Stimulated activated CD4-positive, alpha-beta T cell treated with anti-CD3 and anti-CD28 coated beads, Interleukin-12 subunit alpha, Interleukin-12 subunit beta, amount 100 ng/mL, for 24 hours (primary cell): ENCODE data around the gene USP6.
"Not testable (repeated sequence)": the region's sequence is repeated elsewhere in the genome, so short reads cannot be mapped to it uniquely, and the experiment has no call there.

Source experiments
- DNase-seq, 2 experiments: peaks; one replicate each; pipeline ENCODE4 v3.0.0-alpha.2; 2020; ENCODE audit warnings: low read depth in 2 of 2

Gene USP6

DNA sequence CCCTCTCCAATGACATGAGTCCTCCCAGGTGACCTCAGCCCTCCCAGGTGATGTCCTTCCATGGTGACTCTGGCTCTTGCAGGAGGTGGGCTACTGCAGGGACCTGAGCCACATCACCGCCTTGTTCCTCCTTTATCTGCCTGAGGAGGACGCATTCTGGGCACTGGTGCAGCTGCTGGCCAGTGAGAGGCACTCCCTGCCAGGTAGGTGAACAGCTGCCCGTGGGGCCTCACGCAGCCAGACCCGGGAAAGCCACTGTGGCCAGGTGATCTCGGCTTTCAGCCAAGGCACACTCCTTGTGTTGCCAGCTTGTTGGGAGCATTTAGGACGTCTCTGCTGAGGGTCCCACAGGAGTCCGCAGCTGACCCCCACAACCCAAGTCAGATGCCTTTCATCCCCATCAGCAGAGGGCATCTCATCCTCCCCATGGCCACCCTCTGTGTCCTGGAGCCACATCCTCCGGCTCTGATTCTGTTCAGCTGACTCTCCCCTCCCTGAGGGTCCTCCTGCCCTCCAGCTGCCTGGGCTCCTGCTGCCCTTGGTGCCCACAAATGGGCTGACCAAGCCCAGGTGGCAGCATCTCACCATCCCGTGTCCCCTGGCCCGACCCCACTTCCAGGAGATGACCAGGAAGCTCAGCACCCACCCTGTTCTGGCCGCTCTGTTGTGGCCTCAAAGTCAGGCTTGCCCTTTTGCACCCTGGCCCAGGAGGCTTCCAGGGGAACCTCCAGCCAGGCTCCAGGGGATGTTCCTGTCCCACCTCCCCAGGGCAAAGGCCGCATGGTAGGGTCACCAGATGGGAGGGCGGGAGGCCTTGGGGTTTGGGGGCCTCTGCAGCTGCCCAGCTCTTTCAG is 20.1 kb downstream of the USP6 start:
- no peak for DNase-seq

DNA sequence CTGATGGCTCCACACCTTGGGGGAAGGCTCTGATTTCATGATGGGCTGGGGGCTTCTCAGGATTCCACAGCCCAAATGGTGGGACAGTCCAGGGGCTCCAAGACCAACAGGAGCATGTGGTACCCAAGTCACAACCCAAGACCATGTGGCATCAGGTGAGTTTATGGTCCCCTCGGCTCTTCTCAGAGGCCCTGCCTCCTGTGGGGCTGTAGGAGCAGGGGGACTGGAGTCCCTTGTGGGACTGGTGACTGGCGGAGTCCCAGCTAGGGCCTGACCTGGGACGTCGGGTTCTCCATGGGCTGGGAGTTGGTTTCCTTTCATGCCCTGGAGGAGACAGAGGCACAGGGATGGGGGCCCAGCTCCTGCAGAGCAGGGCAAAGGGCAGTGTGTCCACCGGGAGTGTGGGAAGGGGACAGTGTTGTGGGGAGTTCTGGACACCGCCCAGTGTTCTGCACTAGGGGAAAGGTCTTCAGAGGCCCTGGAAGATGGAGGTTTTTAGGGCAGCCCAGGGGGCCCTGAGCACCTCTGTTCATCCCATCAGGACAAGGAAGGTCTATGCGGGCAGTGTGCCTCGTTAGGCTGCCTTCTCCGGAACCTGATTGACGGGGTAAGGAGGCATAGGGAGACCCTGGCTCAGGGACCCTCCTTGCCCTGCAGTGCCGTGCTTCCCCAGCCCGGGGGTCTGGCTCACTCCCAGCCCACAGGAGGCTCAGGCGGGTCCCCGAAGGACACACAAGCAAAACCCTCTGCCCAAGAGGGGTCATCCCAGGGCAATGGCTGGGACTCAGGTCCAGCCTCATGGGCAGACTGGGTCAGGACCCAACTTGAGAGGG is 21.0 kb downstream of the USP6 start:
- not testable (repeated sequence) for DNase-seq

DNA sequence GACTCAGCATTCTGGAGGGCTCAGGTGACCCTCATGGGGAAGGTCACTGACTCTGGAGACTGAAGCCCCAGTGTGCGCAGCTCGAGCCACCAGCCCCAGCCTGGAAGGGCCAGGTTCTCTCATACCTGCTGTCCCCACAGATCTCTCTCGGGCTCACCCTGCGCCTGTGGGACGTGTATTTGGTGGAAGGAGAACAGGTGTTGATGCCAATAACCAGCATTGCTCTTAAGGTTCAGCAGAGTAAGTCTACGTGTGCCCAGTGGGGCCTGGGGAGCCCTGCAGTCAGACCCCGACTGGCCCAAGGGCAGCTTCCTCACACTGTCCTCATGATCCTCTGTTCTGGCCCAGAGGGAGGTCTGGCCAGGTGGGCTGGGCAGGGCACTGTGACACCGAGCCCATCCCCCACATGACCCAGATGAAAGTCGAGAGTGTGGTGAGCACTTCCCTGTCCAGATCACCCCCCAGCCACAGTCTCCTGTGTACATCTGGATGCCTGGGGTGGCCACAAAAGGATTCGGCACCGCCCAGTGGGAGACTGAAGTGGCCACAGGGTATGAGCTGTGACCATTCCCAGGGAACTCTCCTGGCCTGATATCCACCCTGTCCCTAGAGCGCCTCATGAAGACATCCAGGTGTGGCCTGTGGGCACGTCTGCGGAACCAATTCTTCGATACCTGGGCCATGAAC is 21.8 kb downstream of the USP6 start:
- DNase-seq = not testable (repeated sequence)

DNA sequence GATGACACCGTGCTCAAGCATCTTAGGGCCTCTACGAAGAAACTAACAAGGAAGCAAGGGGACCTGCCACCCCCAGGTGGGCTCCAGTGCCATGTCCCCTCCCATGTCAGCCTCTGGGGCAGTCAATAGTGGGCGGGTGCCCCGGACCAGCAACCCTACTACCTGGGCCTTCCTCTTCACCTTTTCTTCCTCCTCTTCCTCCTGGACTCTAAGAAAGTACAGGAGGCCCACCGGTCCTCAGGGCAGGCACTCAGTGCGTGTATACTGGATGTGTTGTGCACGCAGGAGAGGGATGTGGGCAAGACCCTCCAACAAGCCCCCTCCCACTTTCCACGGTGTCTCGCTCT is 22.3 kb downstream of the USP6 start:
- not testable (repeated sequence) for DNase-seq

DNA sequence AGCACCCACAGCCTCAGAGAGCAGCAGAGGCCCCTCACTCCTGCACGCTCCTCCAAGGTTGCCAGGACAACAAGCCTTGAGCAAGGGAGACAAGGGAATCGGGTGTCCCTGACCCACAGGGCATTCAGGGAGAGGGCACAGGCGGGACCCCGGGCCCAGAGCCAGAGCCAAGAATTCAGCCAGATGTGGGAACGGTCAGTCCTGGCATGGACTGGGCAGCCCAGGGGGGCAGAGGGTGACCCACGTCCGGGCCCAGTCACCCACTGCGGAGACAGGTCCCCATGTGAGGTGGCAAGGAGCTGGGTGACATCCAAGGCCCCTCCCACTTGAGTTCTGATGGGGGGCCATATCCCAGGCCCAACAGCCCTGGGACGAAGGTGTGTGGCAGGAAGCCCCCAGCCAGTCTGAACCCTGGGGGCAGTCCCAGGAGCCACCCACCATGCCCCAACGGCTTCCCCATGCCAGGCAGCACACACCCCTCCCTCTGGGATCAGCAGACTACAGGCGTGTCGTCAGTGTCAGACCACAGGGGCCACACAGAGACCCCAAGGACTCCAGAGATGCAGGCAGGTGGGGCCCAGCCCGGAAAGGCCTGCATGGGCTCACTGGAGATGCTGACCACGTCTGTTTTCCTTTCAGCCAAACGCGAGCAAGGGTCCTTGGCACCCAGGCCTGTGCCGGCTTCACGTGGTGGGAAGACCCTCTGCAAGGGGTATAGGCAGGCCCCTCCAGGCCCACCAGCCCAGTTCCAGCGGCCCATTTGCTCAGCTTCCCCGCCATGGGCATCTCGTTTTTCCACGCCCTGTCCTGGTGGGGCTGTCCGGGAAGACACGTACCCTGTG is 23.0 kb downstream of the USP6 start:
- no peak for DNase-seq

DNA sequence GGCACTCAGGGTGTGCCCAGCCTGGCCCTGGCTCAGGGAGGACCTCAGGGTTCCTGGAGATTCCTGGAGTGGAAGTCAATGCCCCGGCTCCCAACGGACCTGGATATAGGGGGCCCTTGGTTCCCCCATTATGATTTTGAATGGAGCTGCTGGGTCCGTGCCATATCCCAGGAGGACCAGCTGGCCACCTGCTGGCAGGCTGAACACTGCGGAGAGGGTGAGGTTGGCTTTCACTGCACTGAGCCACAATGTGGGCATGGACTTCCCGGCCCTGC is 23.6 kb downstream of the USP6 start:
- no peak for DNase-seq

DNA sequence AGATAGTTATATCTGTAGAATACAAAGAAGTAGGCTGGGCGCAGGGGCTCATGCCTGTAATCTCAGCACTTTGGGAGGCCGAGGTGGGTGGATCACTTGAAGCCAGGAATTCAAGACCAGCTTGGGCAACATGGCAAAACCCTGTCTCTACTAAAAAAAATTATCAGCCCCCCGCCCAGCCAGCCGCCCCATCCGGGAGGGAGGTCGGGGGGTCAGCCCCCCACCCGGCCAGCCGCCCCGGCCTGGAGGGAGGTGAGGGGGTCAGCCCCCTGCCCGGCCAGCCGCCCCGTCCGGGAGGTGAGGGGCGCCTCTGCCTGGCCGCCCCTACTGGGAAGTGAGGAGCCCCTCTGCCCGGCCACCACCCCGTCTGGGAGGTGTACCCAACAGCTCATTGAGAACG is 27.0 kb downstream of the USP6 start:
- not testable (repeated sequence) for DNase-seq

DNA sequence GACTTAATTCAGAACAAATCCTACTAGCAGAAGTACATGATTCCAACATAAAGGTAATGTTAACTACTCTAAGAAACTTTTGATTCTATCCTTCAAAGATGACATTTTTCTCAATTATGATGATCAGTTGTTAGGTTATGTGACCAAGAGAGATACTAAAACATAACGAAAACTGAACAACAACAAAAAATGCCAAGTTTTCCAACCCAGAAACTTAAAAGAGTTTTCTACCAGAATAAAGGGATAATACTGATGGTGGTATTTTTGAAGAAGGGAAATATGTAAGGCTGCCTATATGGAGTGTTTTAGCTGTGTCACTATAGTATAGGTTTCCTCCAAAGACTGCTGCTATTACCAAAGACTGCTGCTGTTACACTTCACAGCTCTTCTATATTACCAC is 30.3 kb downstream of the USP6 start:
- DNase-seq = not testable (repeated sequence)

DNA sequence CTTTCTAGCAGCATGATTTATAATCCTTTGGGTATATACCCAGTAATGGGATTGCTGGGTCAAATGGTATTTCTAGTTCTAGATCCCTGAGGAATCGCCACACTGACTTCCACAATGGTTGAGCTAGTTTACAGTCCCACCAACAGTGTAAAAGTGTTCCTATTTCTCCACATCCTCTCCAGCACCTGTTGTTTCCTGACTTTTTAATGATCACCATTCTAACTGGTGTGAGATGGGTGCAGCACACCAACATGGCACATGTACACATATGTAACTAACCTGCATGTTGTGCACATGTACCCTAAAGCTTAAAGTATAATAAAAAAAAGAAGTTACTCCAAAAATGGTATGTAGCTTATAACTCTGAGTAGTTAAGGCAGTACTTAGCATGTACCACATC is 44.9 kb downstream of the USP6 start:
- not testable (repeated sequence) for DNase-seq

DNA sequence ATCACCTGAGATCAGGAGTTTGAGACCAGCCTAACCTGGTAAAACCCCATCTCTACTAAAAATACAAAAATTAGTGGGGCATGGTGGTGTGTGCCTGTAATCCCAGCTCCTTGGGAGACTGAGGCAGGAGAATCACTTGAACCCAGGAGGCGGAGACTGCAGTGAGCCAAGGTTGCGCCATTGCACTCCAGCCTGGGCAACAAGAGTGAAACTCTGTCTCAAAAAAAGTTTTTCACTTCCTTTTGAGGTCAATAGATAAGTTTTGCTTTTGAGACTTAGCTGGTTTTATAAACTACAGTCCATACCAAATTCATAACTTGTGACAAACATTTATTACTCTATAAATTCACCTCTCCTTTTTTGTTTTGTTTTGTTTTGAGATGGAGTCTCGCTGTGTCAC is 46.0 kb downstream of the USP6 start:
- DNase-seq = not testable (repeated sequence)

DNA sequence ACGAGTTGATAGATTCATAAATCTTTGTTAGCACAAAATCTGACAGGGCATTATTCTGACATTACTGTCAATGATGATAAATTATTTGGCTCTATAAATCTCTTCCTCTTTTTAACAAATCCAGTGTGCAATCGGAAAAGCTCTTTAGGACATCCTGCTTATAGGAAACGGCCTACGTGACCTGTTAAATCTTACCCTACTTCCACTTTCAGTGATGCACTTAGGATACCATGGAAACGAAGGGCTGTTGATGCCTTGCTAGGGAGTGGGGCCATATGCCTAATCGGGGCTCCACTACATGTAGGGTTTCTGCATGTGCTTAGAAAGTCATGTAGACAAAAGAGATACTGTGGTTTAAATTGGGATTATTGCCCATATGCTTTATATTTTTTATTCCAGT is 48.6 kb downstream of the USP6 start:
- no peak for DNase-seq

DNA sequence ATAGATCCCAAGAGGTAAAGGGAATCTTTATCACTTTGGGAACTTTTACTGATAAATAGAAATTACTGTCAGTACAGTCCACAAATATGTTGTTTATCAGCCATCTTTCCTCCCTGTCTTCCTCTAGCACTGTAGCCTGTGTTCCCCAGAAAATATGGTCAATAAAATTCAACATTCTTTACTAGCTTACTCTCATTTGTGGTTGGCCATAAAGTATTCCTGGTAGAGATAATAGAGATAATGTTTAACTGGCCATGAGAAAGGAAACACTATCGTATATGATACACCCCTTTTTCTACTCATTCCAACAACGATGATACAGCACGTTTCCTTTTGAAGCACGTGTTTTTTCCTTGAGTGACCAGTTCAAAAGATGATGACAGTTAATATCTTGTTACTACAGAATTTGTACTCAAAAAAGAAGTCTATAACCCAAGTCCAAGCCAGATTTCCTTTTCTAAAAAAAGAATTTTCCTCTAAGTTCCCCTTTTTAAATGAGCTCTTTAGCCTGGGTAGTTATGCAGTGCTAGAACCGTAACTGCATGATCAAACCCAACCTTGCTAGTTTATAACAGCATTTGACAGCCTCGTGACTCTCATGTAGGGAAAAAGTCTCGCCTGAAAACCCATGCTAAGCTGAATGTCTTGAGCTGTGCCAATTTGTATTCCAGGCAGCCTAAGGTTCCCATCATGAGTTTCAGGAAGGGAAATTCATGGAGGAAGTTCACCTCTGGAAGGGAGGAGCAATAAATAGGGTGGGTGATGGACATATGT is 50.1 kb downstream of the USP6 start:
- DNase-seq = not testable (repeated sequence)

DNA sequence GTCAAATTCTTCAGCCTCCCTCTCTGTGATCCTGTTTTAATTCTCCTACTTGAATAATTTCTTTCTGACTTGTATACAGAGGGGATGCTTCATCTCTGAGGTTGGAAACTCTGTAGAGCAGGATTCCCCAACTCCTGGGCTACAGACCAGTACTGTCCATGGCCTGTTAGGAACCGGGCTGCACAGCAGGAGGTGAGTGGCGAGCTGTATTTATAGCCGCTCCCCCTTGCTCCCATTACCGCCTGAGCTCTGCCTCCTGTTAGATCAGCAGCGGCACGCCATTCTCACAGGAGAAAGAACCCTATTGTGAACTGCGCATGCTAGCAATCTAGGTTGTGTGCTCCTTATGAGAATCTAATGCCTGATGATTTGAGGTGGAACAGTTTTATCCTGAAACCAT is 59.2 kb downstream of the USP6 start:
- not testable (repeated sequence) for DNase-seq

DNA sequence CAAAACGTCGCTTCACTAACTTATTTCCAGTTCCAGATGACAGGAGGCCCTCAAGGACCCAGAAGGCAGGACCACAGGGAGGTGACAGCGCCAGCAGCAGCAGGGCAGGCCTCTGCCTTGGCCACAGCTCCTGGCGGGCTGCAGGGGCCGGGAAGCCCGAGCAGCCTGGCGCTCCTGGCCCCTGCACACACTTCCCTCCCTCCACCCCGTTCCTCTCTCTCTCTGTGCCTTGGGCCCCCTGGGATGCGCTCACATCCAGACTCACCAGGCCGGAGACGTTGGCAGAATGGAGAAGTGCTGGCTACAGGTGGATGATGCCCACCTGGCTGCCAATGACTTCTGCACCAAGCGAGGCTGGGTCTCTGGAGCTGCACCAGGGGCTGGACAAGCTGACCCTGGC is 63.2 kb downstream of the USP6 start:
- DNase-seq = no peak

DNA sequence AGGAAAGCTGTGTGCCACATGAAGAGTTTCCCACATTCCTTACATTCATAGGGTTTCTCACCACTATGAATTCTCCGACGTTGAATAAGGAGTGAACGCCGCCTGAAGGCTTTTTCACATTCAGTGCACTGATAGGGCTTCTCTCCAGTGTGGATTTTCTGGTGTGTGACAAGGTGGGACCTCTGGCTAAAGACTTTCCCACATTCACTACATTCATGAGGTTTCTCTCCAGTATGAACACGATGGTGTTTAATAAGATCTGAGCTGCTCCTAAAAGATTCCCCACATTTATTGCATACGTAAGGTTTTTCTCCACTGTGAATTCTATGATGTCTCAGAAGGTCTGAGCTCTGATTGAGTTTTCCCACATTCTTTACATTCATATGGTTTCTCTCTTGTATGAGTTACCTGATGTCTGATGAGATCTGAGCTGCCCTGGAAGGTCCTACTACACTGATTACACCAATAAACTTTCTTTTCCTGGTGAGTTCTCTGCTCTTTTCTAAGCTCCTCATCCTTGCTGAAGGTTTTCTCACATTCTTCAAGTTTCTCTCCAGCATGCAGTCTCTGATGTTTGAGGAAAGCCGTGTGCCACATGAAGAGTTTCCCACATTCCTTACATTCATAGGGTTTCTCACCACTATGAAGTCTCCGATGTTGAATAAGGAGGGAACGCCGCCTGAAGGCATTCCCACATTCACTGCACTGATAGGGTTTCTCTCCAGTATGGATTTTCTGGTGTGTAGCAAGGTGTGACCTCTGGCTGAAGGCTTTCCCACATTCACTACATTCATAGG is 65.9 kb downstream of the USP6 start:
- no peak for DNase-seq

DNA sequence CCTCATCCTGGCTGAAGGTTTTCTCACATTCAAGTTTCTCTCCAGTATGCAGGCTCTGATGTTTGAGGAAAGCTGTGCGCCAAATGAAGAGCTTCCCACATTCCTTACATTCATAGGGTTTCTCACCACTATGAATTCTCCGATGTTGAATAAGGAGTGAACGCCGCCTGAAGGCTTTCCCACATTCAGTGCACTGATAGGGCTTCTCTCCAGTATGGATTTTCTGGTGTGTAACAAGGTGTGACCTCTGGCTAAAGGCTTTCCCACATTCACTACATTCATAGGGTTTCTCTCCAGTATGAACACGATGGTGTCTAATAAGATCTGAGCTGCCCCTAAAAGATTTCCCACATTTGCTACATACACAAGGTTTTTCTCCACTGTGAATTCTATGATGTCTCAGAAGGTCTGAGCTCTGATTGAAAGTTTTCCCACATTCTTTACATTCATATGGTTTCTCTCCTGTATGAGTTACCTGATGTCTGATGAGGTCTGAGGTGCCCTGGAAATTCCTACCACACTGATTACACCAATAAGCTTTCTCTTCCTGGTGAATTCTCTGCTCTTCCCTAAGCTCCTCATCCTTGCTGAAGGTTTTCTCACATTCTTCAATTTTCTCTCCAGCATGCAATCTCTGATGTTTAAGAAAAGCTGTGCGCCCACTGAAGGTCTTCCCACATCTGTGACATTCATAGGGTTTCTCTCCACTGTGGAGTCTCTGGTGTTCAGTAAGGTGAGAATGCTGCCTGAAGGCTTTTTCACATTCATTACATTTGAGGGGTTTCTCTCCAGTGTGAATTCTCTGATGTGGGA is 67.0 kb downstream of the USP6 start:
- no peak for DNase-seq

DNA sequence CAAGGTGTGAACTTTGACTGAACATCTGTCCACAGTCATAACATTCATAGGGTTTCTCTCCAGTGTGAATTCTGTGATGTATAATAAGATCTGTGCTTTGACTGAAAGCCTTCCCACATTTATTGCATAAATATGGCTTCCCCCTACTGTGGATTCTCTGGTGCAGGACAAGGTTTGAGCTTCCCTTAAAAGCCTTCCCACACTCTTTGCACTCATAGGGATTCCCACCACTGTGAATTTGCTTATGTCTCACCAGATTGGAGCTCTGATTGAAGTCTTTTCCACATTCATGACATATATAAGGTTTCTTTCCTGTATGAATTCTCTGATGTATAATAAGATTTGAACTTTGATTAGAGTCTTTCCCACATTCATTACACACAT is 67.6 kb downstream of the USP6 start:
- no peak for DNase-seq

DNA sequence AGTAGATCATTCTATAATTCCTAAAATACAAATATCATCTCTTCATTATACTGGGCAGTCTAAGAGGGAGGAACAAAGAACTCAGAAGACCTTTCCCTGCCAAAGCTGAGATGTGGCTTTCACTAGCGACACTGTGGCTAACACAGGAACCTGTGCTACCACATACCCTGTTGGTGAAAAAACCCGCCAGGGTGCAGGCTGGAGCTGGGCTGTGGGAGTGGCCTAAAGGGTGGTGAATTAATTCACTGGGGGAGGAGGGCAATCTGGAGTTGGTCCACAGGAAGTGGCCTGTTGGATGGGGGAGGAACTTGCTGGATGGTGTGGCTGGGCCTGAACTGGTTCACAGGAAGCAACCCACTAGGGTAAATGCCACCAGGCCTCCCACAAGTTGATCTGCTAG is 68.5 kb downstream of the USP6 start:
- no peak for DNase-seq
